HepG2 (cell line): ENCODE results near the gene LRRC3. TPM values are rescaled to one million over a fixed set of nuclear protein-coding genes. Genes with fewer than 3 reads are reported as not detected.
A peak's percentile ranks its signal among the peaks of the same experiment; 100 is the strongest.

ENCODE experiments used
- ASH2L ChIP-seq: fragments of 300-600, 200-600 bp; sonication (generic); IDR thresholded peaks from 2 replicates; pipeline ENCODE4 v1.7.0; 2017; ENCODE audit warnings: low read depth, mild to moderate bottlenecking, moderate library complexity, mixed read lengths, low read length; ENCODE audit not compliant: insufficient read length
- YEATS2 ChIP-seq: sonication (generic); formaldehyde crosslinking; IDR thresholded peaks from 2 replicates; pipeline ENCODE4 v1.4.0; 2020; ENCODE audit warnings: missing genetic modification reagents, borderline replicate concordance
- ZNF274 ChIP-seq: sonication (generic); formaldehyde crosslinking; IDR thresholded peaks from 2 replicates; pipeline ENCODE4 v1.5.1; 2020; ENCODE audit warnings: mild to moderate bottlenecking, missing genetic modification reagents
- ZNF761 ChIP-seq: sonication (generic); formaldehyde crosslinking; conservative IDR thresholded peaks from 2 replicates; pipeline ENCODE4 v1.4.0; 2020; ENCODE audit warnings: mild to moderate bottlenecking, missing genetic modification reagents
- polyA plus RNA-seq, 8 experiments: library from polyadenylated mRNA; depleted of rRNA in 3 of 8; stranded (reverse) in 7 of 8; unstranded in 1 of 8; fragments of >200 nt; fragmentation: Illumina TruSeq in 4 of 8; extraction: Trizol in 4 of 8; gene quantifications; 2 replicates each; pipeline versions ENCODE4 v1.2.1 to v1.2.3, GENCODE V29; 2011 to 2016; ENCODE audit warnings: low read depth in 4 of 8, missing spikeins in 1 of 8, mixed read lengths in 1 of 8; ENCODE audit not compliant: insufficient read depth in 1 of 8
- total RNA-seq, 5 experiments: library from RNA; depleted of rRNA; stranded (reverse); fragments of >200 nt; fragmentation: Illumina TruSeq; extraction: Trizol; gene quantifications; 2 replicates each; pipeline ENCODE4 v1.2.3, GENCODE V29; 2016; ENCODE audit warnings: low read depth in 1 of 5
- TF ChIP-seq, protein P1 (sequence below): sonication (generic); formaldehyde crosslinking; IDR thresholded peaks from 2 replicates; pipeline ENCODE4 v1.4.0; 2020; ENCODE audit warnings: low read depth, missing genetic modification reagents
- TF ChIP-seq, protein P2 (sequence below): sonication (generic); formaldehyde crosslinking; IDR thresholded peaks from 2 replicates; pipeline ENCODE4 v1.5.1; 2020; ENCODE audit warnings: missing genetic modification reagents, mild to moderate bottlenecking, borderline replicate concordance
- TF ChIP-seq, protein P3 (sequence below): sonication (generic); formaldehyde crosslinking; IDR thresholded peaks from 2 replicates; pipeline ENCODE4 v1.5.0; 2020; ENCODE audit warnings: mild to moderate bottlenecking, missing genetic modification reagents

Gene LRRC3
- total and polyA plus RNA-seq, 2 of the 13 experiments (the other 11 are each of a cell fraction or from before 2014, with no cell fraction given), result 4.8 to 16.5 TPM

DNA sequence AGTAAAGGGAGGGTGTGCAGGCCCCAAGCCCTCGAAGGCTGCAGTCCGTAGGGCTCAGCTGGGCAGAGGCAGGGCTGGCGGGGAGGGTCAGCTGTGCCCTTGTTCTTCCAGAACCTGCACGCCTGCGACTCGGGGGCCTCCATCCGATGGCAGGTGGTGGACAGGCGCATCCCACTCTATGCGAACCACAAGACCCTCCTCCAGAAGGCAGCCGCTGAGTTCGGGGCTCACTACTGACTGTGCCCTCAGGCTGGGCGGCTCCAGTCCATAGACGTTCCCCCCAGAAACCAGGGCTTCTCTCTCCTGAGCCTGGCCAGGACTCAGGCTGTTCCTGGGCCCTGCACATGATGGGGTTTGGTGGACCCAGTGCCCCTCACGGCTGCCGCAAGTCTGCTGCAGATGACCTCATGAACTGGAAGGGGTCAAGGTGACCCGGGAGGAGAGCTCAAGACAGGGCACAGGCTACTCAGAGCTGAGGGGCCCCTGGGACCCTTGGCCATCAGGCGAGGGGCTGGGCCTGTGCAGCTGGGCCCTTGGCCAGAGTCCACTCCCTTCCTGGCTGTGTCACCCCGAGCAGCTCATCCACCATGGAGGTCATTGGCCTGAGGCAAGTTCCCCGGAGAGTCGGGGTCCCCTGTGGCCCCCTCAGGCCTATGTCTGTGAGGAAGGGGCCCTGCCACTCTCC is 13.6 kb upstream of the LRRC3 start (continued):
- TF ChIP-seq, protein P1, sequence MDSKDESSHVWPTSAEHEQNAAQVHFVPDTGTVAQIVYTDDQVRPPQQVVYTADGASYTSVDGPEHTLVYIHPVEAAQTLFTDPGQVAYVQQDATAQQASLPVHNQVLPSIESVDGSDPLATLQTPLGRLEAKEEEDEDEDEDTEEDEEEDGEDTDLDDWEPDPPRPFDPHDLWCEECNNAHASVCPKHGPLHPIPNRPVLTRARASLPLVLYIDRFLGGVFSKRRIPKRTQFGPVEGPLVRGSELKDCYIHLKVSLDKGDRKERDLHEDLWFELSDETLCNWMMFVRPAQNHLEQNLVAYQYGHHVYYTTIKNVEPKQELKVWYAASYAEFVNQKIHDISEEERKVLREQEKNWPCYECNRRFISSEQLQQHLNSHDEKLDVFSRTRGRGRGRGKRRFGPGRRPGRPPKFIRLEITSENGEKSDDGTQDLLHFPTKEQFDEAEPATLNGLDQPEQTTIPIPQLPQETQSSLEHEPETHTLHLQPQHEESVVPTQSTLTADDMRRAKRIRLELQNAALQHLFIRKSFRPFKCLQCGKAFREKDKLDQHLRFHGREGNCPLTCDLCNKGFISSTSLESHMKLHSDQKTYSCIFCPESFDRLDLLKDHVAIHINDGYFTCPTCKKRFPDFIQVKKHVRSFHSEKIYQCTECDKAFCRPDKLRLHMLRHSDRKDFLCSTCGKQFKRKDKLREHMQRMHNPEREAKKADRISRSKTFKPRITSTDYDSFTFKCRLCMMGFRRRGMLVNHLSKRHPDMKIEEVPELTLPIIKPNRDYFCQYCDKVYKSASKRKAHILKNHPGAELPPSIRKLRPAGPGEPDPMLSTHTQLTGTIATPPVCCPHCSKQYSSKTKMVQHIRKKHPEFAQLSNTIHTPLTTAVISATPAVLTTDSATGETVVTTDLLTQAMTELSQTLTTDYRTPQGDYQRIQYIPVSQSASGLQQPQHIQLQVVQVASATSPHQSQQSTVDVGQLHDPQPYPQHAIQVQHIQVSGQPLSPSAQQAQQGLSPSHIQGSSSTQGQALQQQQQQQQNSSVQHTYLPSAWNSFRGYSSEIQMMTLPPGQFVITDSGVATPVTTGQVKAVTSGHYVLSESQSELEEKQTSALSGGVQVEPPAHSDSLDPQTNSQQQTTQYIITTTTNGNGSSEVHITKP, result no peak
- TF ChIP-seq YEATS2 (CRISPR knock-in tag) (no peak), ZNF274 (CRISPR knock-in tag) (0 out of 2 replicates have a peak, but pooled peaks have one; percentile 7), ZNF761 (CRISPR knock-in tag) (no peak), ASH2L (no peak)
- TF ChIP-seq, protein P2, sequence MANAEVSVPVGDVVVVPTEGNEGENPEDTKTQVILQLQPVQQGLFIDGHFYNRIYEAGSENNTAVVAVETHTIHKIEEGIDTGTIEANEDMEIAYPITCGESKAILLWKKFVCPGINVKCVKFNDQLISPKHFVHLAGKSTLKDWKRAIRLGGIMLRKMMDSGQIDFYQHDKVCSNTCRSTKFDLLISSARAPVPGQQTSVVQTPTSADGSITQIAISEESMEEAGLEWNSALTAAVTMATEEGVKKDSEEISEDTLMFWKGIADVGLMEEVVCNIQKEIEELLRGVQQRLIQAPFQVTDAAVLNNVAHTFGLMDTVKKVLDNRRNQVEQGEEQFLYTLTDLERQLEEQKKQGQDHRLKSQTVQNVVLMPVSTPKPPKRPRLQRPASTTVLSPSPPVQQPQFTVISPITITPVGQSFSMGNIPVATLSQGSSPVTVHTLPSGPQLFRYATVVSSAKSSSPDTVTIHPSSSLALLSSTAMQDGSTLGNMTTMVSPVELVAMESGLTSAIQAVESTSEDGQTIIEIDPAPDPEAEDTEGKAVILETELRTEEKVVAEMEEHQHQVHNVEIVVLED (CRISPR knock-in tag), result 0 out of 2 replicates have a peak, but pooled peaks have one; percentile 37
- TF ChIP-seq, protein P3, sequence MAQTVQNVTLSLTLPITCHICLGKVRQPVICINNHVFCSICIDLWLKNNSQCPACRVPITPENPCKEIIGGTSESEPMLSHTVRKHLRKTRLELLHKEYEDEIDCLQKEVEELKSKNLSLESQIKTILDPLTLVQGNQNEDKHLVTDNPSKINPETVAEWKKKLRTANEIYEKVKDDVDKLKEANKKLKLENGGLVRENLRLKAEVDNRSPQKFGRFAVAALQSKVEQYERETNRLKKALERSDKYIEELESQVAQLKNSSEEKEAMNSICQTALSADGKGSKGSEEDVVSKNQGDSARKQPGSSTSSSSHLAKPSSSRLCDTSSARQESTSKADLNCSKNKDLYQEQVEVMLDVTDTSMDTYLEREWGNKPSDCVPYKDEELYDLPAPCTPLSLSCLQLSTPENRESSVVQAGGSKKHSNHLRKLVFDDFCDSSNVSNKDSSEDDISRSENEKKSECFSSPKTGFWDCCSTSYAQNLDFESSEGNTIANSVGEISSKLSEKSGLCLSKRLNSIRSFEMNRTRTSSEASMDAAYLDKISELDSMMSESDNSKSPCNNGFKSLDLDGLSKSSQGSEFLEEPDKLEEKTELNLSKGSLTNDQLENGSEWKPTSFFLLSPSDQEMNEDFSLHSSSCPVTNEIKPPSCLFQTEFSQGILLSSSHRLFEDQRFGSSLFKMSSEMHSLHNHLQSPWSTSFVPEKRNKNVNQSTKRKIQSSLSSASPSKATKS (CRISPR knock-in tag), result no peak
